Stimulated activated CD8-positive, alpha-beta memory T cell treated with anti-CD3 and anti-CD28 coated beads, Interleukin-15, amount 100 ng/mL, for 48 hours (primary cell): ENCODE results near the gene HIGD2A.

ENCODE experiments used
- DNase-seq, 2 donors: peaks; one replicate each; pipeline ENCODE4 v3.0.0-alpha.2; 2020; ENCODE audit warnings: low read depth in 2 of 2

HIGD2A gene

GRCh38 chr5:176388444-176389134, at the start of gene HIGD2A, which contains the start of gene NOP16:
TSS of gene HIGD2A (plus strand) at chr5:176388751. CDS start at chr5:176388820, 69 bp downstream.
TSS of gene NOP16 (minus strand) at chr5:176388598. CDS start at chr5:176388539, 59 bp downstream.
- peak; percentile 98 for DNase-seq

GRCh38 chr5:176339304-176339703, 49.2 kb upstream of the HIGD2A start:
- DNase-seq = no peak

GRCh38 chr5:176341325-176342157, 47.0 kb upstream of the HIGD2A start:
- DNase-seq = no peak

GRCh38 chr5:176342158-176342483, 46.4 kb upstream of the HIGD2A start:
- DNase-seq = no peak

- no peak for DNase-seq
Observed at GRCh38 chr5:176342766-176343458, 45.6 kb upstream of the HIGD2A start.

GRCh38 chr5:176350416-176350815, 38.1 kb upstream of the HIGD2A start:
- DNase-seq = no peak

- DNase-seq = no peak
Observed at GRCh38 chr5:176352116-176352878, 36.3 kb upstream of the HIGD2A start.

GRCh38 chr5:176353533-176353932, 35.0 kb upstream of the HIGD2A start:
- no peak for DNase-seq

- no peak for DNase-seq
Observed at GRCh38 chr5:176355400-176356178, 33.0 kb upstream of the HIGD2A start.

- DNase-seq = no peak
Observed at GRCh38 chr5:176356179-176356566, 32.4 kb upstream of the HIGD2A start.

GRCh38 chr5:176359658-176360057, 28.9 kb upstream of the HIGD2A start:
- DNase-seq = no peak

- DNase-seq = no peak
Observed at GRCh38 chr5:176360894-176361436, 27.6 kb upstream of the HIGD2A start.

GRCh38 chr5:176361437-176362232, 26.9 kb upstream of the HIGD2A start, which contains the start of gene KIAA1191:
TSS of gene KIAA1191 (minus strand) at chr5:176361764. CDS start at chr5:176359508, 2,256 bp downstream.
- peak; percentile 90 to 91 for DNase-seq

- no peak for DNase-seq
Observed at GRCh38 chr5:176362233-176362490, 26.4 kb upstream of the HIGD2A start.

GRCh38 chr5:176364765-176365350, 23.7 kb upstream of the HIGD2A start:
- DNase-seq = no peak

GRCh38 chr5:176365351-176366231, 23.0 kb upstream of the HIGD2A start, which contains the start of gene ARL10:
TSS of gene ARL10 (plus strand) at chr5:176365487. CDS start at chr5:176365564, 77 bp downstream.
- peak; percentile 52 to 57 for DNase-seq

- DNase-seq = no peak
Observed at GRCh38 chr5:176366232-176366894, 22.2 kb upstream of the HIGD2A start.

- no peak for DNase-seq
Observed at GRCh38 chr5:176368726-176369125, 19.8 kb upstream of the HIGD2A start.
